Measurements from ENCODE around the gene PCSK4. TPM values are rescaled to one million over a fixed set of nuclear protein-coding genes. Genes with fewer than 3 reads are reported as not detected.
"Not testable (repeated sequence)": the region's sequence is repeated elsewhere in the genome, so short reads cannot be mapped to it uniquely, and the experiment has no call there.

Gene PCSK4
- polyA plus RNA-seq, 5 donors = 2.7 to 6.0 (median 3.7) TPM

GRCh38 chr19:1489463-1490310 is 463 bp downstream of the PCSK4 start:
- no peak for DNase-seq

- no peak for DNase-seq
Measured at GRCh38 chr19:1488282-1488601, 1.9 kb downstream of the PCSK4 start.

- DNase-seq = no peak
Measured at GRCh38 chr19:1487576-1488281, 2.4 kb downstream of the PCSK4 start.

- no peak for DNase-seq
Measured at GRCh38 chr19:1486720-1487575, 3.2 kb downstream of the PCSK4 start.

- no peak for DNase-seq
Measured at GRCh38 chr19:1483979-1484428, 6.1 kb downstream of the PCSK4 start.

- no peak for DNase-seq
Measured at GRCh38 chr19:1483131-1483978, 6.8 kb downstream of the PCSK4 start.

- DNase-seq = no peak
Measured at GRCh38 chr19:1482361-1483130, 7.6 kb downstream of the PCSK4 start.

- DNase-seq = no peak
Measured at GRCh38 chr19:1481893-1482360, 8.2 kb downstream of the PCSK4 start.

- no peak for DNase-seq
Measured at GRCh38 chr19:1481224-1481892, 8.8 kb downstream of the PCSK4 start.

GRCh38 chr19:1478934-1479707 is 11.0 kb downstream of the PCSK4 start, which contains the start of gene C19orf25:
C19orf25 (minus strand) TSS chr19:1479215; CDS start chr19:1478903, 312 bp downstream.
- DNase-seq = peak; percentile 87

GRCh38 chr19:1477056-1477455 is 13.1 kb downstream of the PCSK4 start:
- not testable (repeated sequence) for DNase-seq

- DNase-seq = no peak
Measured at GRCh38 chr19:1475751-1476437, 14.3 kb downstream of the PCSK4 start.

GRCh38 chr19:1474765-1475351 is 15.3 kb downstream of the PCSK4 start:
- no peak for DNase-seq

- no peak for DNase-seq
Measured at GRCh38 chr19:1474011-1474764, 16.0 kb downstream of the PCSK4 start.

GRCh38 chr19:1473085-1473851 is 16.9 kb downstream of the PCSK4 start:
- no peak for DNase-seq
